ENCODE results near the gene CNTNAP2. TPM values are rescaled to one million over a fixed set of nuclear protein-coding genes. Genes with fewer than 3 reads are reported as not detected.

CNTNAP2 gene
- total and polyA plus RNA-seq, 9 donors = 0.24 to 7.0 (median 1.5) TPM

- H3K9me3 ChIP-seq = no peaks in the 10 kb centered on the region
- TF ChIP-seq CTCF (IDR thresholded peaks at IDR 0.05) = no peak
- no peak for TF ChIP-seq POLR2A (IDR thresholded peaks at IDR 0.05)
- TF ChIP-seq EP300 (IDR thresholded peaks at IDR 0.05) = no peak
- H3K4me1 ChIP-seq (ENCODE audit: insufficient read depth) = no peaks in the 10 kb centered on the region
- H3K27ac ChIP-seq = no peak overlapping the region
- no peak overlapping the region for H3K4me3 ChIP-seq
- WGBS, 3 donors = 90 to 94% (median 93%) methylated on average over 12 of the region's 12 CpGs
- intact Hi-C loops (cut with DNase I) = no loop called here
- H3K36me3 ChIP-seq = no peaks in the 10 kb centered on the region
- no peaks in the 10 kb centered on the region for H3K27me3 ChIP-seq
- DNase-seq = no peak
Observed at GRCh38 chr7:146781352-146782116, 664.9 kb downstream of the CNTNAP2 start.

- intact Hi-C loops (cut with DNase I) = no loop called here
- Histone ChIP-seq H3K27me3 (no peaks in the 10 kb centered on the region), H3K36me3 (no peaks in the 10 kb centered on the region), H3K9me3 (no peaks in the 10 kb centered on the region), H3K27ac (no peak overlapping the region), H3K4me1 (ENCODE audit: insufficient read depth) (no peaks in the 10 kb centered on the region), H3K4me3 (no peak overlapping the region)
- no peak for DNase-seq
- WGBS, 3 donors = 92 to 94% (median 93%) methylated on average over 18 of the region's 18 CpGs
- no peak for TF ChIP-seq EP300 (IDR thresholded peaks at IDR 0.05)
- no peak for TF ChIP-seq CTCF (IDR thresholded peaks at IDR 0.05)
- TF ChIP-seq POLR2A (IDR thresholded peaks at IDR 0.05) = no peak
Observed at GRCh38 chr7:146787266-146787665, 670.7 kb downstream of the CNTNAP2 start.

- H3K9me3 ChIP-seq = no peaks in the 10 kb centered on the region
- no peaks in the 10 kb centered on the region for H3K27me3 ChIP-seq
- H3K4me3 ChIP-seq = no peak overlapping the region
- no peak for TF ChIP-seq CTCF (IDR thresholded peaks at IDR 0.05)
- TF ChIP-seq EP300 (IDR thresholded peaks at IDR 0.05) = no peak
- no peak for TF ChIP-seq POLR2A (IDR thresholded peaks at IDR 0.05)
- 92 to 97% (median 94%) methylated on average over 15 of the region's 15 CpGs for WGBS, 3 donors
- intact Hi-C loops (cut with DNase I) = no loop called here
- no peak overlapping the region for H3K27ac ChIP-seq
- H3K36me3 ChIP-seq = no peaks in the 10 kb centered on the region
- H3K4me1 ChIP-seq (ENCODE audit: insufficient read depth) = no peaks in the 10 kb centered on the region
- no peak for DNase-seq
Observed at GRCh38 chr7:146788008-146788407, 671.4 kb downstream of the CNTNAP2 start.

- 20 to 21% (median 20%) methylated on average over 7 of the region's 7 CpGs for WGBS, 3 donors
- Histone ChIP-seq H3K27me3 (no peaks in the 10 kb centered on the region), H3K9me3 (no peaks in the 10 kb centered on the region), H3K27ac (no peak overlapping the region), H3K4me3 (no peak overlapping the region), H3K36me3 (no peaks in the 10 kb centered on the region), H3K4me1 (ENCODE audit: insufficient read depth) (no peaks in the 10 kb centered on the region)
- intact Hi-C loops (cut with DNase I) = no loop called here
- TF ChIP-seq POLR2A (IDR thresholded peaks at IDR 0.05) (no peak), CTCF (IDR thresholded peaks at IDR 0.05) (no peak), EP300 (IDR thresholded peaks at IDR 0.05) (no peak)
- DNase-seq = no peak
Observed at GRCh38 chr7:146791344-146792285, 675.0 kb downstream of the CNTNAP2 start.
